H7 (cell line): ENCODE measurements around the gene NFIA. TPM values are rescaled to one million over a fixed set of nuclear protein-coding genes. Genes with fewer than 3 reads are reported as not detected.

ENCODE experiments used
- DNase-seq: peaks from one replicate; pipeline ENCODE4 v3.0.0; 2012
- H3K27me3 ChIP-seq: 2 replicates; pipeline ENCODE4 v1.6.0; 2011; ENCODE audit warnings: mild to moderate bottlenecking, low read length; ENCODE audit not compliant: control insufficient read depth, insufficient read depth
- H3K36me3 ChIP-seq: replicated peaks from 2 replicates; pipeline ENCODE4 v1.5.1; 2011; ENCODE audit warnings: low read length; ENCODE audit not compliant: control insufficient read depth, insufficient read depth
- H3K4me3 ChIP-seq: 2 replicates; pipeline ENCODE4 v1.5.1; 2011; ENCODE audit warnings: low read depth, mild to moderate bottlenecking, control low read depth, low read length, moderate library complexity; ENCODE audit not compliant: insufficient read depth
- total RNA-seq: library from RNA; depleted of rRNA; stranded (reverse); fragments of >200 nt; shearing (Covaris generic); gene quantifications from 2 replicates; pipeline ENCODE4 v1.2.3, GENCODE V29; 2014

Gene NFIA
- total RNA-seq, 1 experiment from 2014 or later: 11.3 TPM

- H3K36me3 ChIP-seq: no peaks in the 10 kb centered on the region
- H3K4me3 ChIP-seq: no peak overlapping the region
- DNase-seq: no peak
- no peaks in the 10 kb centered on the region for H3K27me3 ChIP-seq
Observed at GRCh38 chr1:61253912-61254633, 171.7 kb downstream of the NFIA start.

DNA sequence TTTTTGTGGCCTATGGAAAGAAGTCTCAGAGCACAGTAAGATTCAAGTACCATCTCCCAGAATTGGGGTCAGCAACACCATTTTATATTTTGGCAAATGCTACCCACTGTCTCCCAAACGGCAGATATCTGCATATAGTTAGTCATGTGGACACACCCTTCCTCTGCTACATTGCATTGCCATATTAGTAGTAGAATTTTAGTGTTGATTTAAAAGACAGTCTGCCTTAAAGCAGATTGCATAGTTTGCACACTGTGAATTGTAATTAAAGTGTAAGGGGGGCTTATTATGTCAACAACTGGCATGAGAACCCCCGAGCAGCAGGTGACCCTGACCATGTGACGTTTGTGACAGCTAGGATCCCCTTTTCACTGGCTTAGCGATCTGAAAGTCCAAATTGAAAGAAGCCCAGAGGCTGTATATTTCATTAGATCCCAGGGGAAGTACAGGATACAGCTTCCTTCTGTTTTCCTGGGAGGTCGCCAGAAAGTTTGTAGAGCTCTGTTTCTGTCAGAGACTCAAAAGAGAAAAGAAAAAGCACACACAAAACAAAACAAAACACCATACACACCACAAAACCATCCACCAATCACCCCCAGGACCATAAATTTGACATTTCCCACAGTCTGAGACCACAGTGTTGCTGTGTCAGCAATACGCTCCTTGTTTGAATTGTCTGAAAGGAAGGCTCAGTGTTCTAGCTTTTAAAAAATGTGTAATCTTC lies 172.4 kb downstream of the NFIA start:
- Histone ChIP-seq H3K27me3 (no peaks in the 10 kb centered on the region), H3K36me3 (no peaks in the 10 kb centered on the region), H3K4me3 (no peak overlapping the region)
- DNase-seq: no peak

- no peak for DNase-seq
- Histone ChIP-seq H3K36me3 (no peaks in the 10 kb centered on the region), H3K4me3 (no peak overlapping the region), H3K27me3 (no peaks in the 10 kb centered on the region)
Observed at GRCh38 chr1:61255358-61255703, 173.0 kb downstream of the NFIA start.

GRCh38 chr1:61259379-61260148 lies 177.2 kb downstream of the NFIA start:
- no peak for DNase-seq
- Histone ChIP-seq H3K27me3 (no peaks in the 10 kb centered on the region), H3K36me3 (no peaks in the 10 kb centered on the region), H3K4me3 (no peak overlapping the region)

DNA sequence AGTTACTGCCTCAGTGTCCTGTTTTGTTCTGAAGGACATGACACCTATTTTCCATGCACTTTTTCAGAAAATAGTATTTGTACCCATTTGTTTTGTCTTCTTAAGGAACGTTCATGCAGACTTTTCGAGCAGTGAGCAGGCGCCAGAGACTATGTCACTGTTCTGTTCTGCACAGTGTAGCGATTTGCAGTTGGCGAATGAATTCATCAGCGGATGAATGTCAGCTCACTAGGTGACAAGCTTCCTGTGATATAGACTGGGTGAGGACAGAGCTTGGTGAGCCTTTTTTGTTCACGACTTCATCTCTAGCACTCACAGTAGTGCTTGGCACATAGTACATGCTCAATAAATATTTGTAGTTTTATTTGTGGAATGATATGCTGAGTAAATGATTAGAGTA lies 177.8 kb downstream of the NFIA start:
- no peak for DNase-seq
- Histone ChIP-seq H3K36me3 (no peaks in the 10 kb centered on the region), H3K27me3 (no peaks in the 10 kb centered on the region), H3K4me3 (no peak overlapping the region)

DNA sequence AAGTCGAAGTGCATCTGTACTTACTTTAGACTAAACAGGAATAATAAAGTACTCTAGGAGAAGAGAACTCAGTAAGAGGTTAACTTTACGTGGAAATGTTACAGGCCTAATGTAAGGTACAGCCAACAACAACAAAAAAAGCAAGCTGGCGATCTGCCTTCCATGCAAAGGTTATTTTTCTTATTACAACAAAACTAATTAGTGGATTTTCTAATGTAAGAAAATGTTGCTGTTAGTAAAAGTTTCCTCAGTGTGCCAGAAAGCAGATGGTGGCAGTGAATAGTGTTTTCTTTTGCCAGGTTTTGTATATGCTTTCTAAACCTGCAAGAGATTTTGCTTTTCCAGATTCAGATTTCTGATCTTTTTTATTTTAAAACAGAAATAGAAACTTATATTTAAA lies 179.2 kb downstream of the NFIA start:
- Histone ChIP-seq H3K27me3 (no peaks in the 10 kb centered on the region), H3K4me3 (no peak overlapping the region), H3K36me3 (no peaks in the 10 kb centered on the region)
- DNase-seq: no peak

DNA sequence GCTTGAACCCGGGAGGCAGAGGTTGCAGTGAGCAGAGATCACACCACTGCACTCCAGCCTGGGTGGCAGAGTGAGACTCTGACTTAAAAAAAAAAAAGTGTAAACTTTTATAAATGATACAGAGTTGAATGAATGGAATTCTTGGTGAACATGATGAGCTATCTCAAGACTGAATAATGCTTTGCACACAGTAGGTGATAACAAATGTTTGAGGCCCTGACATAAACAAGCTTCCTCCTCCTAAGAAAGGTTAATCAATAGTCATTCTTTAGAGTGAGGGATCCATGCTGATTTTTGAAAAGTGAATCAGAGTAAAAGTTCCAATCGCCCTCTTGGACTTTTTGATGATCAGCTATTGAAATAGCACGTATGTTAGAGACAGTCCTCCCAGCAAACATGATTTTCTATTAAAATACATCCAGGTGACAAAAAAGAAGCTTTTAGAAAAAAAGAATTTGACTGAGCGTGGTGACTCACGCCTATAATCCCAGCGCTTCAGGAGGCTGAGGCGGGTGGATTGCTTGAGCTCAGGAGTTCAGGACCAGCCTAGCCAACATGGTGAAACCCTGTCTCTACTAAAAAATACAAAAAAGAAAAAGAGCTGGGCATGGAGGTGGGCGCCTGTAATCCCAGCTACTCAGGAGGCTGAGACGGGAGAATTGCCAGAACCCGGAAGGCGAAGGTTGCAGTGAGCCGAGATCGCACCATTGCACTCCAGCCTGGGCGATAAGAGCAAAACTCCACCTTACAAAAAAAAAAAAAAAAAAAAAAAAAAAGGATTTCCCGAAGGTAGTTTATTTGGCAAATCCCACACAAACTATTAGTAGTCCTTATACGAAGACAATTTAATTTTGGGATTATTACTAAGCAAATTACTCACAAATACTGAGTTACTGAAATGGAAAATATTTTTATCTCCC lies 181.8 kb downstream of the NFIA start:
- Histone ChIP-seq H3K4me3 (no peak overlapping the region), H3K27me3 (no peaks in the 10 kb centered on the region), H3K36me3 (no peaks in the 10 kb centered on the region)
- DNase-seq: no peak

GRCh38 chr1:61264825-61265242 lies 182.5 kb downstream of the NFIA start:
- Histone ChIP-seq H3K27me3 (no peaks in the 10 kb centered on the region), H3K36me3 (no peaks in the 10 kb centered on the region), H3K4me3 (no peak overlapping the region)
- DNase-seq: no peak

GRCh38 chr1:61265665-61266064 lies 183.3 kb downstream of the NFIA start:
- Histone ChIP-seq H3K4me3 (no peak overlapping the region), H3K36me3 (no peaks in the 10 kb centered on the region), H3K27me3 (no peaks in the 10 kb centered on the region)
- no peak for DNase-seq

GRCh38 chr1:61266738-61267137 lies 184.4 kb downstream of the NFIA start:
- Histone ChIP-seq H3K27me3 (no peaks in the 10 kb centered on the region), H3K36me3 (no peaks in the 10 kb centered on the region), H3K4me3 (no peak overlapping the region)
- DNase-seq: no peak

DNA sequence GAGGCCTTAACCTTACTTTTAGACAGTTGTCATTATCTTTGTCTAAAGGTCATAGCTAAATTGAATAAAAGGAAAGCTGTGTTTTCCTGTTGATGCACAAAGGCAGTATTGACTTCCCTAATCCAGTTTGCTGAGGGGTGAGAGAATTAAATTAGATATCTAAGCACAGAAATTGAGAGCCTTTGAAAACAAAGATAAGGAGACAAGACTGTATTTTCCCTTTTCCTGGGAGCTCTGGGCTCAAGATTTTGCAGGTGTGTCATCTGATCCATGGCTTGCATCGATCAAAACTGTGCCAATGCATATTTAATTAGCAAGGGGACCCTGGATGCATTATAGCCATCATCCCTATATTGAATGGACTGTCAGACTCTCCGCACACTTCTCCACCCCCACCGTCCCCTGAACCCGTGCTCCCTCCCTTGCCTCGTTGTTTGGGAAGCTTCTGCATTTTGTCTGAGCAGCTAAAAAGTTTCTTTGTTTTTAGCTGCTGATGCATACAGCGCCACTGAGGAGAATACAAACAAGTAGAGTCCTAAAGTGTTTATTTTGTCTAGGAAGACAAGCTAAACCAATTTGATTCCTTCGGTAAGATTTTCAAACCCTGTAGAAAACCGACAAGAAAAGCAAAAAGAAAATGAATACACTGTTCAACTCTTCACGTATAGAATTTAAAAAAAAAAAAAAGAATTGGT lies 186.3 kb downstream of the NFIA start:
- no peak for DNase-seq
- Histone ChIP-seq H3K27me3 (no peaks in the 10 kb centered on the region), H3K36me3 (no peaks in the 10 kb centered on the region), H3K4me3 (no peak overlapping the region)

GRCh38 chr1:61269602-61270001 lies 187.2 kb downstream of the NFIA start:
- no peak overlapping the region for H3K4me3 ChIP-seq
- no peaks in the 10 kb centered on the region for H3K36me3 ChIP-seq
- H3K27me3 ChIP-seq: no peaks in the 10 kb centered on the region
- DNase-seq: no peak

DNA sequence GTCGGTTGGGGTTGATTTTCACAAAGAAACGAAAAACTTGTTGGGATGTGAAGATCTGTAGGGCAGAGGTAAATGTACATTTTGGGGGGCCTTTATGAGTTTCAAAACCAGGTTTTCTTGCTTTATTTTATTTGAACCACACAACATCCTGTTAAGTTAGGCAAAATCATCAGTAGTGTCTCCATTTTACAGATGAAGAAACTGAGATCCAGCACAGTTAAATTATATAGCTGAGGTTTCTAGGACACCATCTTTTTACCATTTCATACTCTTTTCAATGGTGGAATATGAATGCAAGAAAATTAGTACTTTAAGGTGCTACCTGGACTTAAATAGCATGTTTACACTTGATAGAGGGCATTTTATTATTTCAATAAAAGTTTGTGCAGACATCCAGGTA lies 187.7 kb downstream of the NFIA start:
- no peaks in the 10 kb centered on the region for H3K36me3 ChIP-seq
- DNase-seq: no peak
- no peaks in the 10 kb centered on the region for H3K27me3 ChIP-seq
- no peak overlapping the region for H3K4me3 ChIP-seq
